GM04504 (cell line): ENCODE measurements around the gene MEGF6.
"Not testable (repeated sequence)": the region's sequence is repeated elsewhere in the genome, so short reads cannot be mapped to it uniquely, and the experiment has no call there.

ENCODE experiments used
- DNase-seq: peaks from one replicate; pipeline ENCODE4 v3.0.0-alpha.2; 2012; ENCODE audit warnings: low read depth

MEGF6 gene

DNA sequence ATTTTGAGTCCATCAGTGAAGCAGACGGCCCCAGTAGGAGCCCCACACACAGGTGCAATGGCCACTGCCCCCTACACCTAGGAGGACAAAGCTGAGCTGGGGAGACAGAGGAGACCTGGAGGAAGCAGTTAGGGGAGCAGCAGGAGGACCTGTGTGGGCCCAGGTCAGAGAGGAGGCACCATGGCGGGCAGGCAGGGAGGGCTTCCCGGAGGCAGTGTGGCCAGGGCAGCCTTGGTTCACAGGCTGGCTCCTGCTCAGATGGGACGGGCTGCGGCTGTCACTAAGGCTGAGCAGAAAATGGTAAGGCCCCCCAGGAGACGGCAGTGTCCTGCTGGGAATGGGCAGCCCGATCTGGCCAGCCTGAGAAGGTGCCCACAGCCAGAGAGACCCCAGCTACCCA is 15.4 kb downstream of the MEGF6 start:
- DNase-seq: no peak

DNA sequence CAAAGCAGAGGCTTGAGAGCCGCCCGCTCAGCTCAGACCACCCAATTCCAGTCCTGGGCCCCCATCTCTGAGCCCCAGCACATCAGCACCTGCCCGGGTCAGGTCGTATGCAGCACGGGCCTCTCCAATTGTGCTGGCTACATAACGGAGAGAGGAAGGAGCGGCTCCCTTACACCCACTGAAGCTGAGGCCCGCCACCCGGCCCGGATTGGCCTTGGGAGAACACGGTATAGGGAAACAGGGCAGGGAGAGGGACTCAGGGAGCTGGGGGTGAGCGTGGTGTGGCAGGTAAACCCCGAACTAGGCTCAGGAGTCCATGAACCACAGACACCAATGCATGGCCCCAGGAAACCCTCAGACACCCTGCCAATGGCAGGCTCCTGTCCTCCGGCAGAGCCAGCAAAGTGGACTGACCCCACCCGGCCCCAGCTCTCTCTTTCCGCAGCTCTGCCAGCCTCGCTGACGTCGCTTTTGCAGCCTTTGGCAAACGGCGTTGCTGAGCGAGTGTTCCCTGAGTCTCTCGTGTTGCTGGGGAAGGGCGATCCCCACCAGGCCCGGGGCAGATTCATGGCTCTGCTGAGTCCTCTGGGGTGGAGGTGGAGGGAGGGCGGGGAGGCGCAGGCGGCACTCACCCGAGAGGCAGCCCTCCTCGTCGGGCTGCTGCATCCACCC is 16.5 kb downstream of the MEGF6 start:
- DNase-seq: no peak

DNA sequence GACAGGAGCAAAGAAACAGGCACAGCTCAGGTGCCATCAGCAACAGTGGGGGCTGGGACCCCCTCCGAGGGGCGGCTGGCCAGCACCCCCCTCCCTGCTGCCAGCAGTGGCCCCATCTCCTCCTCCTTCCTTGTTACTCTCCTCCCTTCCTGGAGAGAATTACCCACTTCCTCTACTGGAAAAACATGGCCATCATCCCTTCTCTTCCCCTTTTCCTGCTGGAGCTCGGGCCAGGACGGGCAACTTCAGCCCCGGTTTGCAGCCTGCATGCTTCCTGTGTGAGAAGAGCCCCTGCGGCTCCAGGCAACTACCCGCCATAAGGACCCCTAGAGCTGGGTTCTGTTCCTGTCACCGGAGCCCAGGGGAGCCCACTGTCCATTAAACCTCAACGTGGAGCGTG is 17.6 kb downstream of the MEGF6 start:
- DNase-seq: no peak

DNA sequence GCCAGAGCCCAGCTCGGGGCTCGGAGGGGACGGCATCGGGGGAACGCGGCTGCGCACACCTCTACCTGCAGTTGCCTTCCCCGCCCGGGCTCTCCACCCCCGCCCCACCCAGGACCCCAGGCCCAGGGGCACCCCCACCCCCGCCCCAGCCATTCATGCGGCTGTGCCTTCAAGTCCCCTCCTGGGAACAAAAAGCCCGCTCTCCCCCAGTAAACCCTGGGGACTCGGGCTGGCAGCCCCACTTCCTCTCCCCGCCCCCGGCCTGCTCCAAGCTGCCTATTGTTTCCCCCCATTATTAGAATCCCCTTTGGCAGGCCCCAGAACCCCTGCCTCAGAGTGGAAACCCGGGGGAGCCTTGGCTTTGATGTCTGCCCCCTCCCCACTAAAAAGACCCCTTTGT is 18.0 kb downstream of the MEGF6 start:
- DNase-seq: no peak

DNA sequence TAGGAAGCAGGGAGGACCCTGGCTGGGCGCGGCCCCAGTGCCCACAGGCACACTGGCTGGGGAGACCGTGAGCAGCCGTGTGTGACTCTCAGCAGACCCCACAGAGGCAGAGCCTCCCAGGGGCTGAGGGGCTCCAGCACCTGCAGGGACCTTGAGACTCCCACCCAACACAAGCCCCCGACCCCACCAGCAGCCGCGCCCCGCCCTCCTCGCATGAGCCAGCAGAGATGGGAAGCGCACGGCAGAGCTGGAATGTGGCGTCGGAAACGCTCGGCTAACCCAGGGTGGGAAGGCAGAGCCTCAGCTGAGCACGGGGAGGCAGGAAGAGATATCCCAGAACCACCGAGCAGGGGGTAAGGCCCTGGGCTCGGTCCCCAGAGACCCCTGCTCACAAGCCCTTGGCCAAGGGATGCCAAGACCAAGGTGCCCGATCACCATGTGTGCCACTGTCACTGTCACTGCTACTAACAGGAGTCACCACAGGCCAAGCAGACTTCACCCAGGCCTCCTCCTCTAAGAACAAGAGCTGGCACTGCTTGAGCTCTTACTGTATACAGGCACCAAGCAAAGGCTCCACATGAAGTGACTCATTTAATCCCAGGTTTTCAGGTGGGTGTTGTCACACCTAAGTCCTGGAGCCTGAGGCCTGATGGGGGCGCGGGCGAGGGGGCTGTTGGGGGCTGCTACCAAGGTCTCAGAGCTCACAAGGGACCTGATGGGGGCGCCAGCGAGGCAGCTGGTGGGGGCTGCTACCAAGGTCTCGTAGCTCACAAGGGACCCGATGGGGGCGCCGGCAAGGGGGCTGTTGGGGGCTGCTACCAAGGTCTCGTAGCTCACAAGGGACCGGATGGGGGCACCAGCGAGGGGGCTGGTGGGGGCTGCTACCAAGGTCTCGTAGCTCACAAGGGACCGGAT is 20.1 kb downstream of the MEGF6 start:
- no peak for DNase-seq

DNA sequence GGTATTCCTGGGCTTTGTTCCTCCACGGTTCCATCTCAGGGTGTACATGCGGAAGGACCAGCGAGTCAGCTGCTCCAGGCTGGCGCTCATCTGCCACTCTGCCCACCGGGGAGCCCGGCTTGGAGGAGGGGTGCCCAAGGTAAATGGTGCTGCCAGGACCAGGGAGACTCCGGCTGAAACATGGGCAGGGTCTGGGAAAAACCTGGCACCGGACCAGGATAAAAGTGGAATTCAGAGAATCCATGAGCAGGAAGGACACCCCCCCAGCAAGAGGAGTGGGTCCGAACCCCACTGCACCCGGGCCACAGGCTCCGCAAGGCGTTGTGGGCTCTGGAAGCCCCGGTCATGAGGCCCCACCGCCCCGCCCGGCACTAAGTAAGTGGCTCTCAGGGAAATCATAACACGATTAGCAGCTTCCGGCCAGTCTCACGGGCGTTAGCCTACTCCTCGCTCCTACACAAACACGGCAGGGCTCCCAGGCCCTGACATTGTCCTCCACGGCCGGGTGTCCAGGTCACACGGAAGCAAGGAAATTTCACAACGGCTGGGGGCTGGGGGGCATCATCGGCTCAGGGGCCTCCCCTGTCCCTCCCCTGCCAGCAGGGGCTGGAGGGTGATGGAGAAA is 21.1 kb downstream of the MEGF6 start:
- DNase-seq: no peak

DNA sequence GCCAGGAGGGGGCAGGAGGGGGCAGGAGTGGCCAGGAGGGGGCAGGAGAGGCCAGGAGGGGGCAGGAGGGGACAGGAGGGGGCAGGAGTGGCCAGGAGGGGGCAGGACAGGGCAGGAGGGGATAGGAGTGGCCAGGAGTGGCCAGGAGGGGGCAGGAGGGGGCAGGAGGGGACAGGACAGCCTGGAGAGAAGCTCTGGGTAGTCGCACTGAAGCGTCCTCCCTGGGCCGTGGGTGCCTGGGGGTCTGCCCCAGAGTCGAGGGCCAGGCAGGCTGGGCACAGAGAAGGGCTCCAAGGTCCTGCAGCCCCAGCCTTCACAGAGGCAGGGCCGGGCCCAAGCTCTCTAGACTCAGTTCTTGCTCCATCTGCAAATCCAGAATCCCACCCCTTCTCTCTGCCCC is 22.9 kb downstream of the MEGF6 start:
- DNase-seq: no peak

DNA sequence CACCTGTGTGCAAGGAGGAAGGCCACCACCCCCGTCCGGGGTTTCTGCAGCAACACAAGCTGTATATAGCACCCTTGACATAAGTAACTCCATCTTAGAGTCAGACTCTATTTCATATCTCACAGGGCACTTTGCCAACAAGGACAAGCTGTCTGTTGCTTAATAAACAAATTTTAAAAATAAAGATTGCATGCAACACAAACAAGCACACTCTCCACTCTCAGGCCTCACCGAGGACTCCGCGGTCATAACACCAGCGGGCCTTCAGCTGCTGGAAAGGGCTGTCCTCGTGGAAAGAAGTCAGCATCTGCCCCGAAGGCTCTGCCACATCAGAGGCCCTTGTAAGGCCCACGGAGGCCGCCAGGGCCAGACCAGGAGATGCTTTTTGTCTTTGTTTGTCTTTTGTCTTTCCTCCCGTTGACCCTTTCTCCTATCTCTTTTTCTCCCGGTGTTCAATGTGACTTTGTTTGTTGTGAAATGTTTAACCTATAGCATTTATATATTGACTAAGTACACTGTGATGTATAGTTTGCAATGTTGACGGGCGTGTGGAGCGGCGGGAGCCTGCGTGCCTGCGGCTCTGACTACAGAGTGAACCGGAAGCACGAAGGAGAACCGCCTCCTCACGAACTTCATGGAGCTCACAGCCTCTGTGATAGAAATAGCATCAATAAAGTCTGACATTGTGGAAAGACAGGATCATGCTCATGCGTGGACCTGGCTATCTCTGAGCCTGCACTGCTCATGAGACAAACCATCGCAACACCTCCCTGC is 24.1 kb downstream of the MEGF6 start:
- DNase-seq: no peak

DNA sequence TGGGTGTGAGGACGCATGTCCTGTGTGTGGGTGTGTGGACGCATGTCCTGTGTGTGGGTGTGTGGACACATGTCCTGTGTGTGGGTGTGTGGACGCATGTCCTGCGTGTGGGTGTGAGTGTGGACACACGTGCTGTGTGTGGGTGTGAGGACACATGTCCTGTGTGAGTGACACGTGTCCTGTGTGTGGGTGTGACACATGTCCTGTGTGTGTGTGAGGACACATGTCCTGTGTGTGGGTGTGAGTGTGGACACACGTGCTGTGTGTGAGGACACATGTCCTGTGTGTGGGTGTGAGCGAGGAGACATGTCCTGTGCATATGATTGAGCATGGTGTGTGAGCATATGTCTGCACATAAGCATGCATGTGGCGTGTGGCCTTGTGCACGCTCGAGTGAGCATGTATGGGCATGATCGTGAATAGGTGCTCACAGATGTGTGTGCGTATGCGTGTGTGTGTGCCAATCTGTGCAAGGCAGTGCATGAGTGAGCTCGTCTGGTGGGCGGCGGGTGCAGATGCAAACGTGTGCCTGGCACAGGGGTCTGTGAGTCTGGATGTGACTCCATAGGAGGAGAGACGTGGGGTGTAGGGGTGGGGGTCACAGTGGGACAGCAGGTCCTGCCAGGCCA is 25.3 kb downstream of the MEGF6 start:
- DNase-seq: no peak

DNA sequence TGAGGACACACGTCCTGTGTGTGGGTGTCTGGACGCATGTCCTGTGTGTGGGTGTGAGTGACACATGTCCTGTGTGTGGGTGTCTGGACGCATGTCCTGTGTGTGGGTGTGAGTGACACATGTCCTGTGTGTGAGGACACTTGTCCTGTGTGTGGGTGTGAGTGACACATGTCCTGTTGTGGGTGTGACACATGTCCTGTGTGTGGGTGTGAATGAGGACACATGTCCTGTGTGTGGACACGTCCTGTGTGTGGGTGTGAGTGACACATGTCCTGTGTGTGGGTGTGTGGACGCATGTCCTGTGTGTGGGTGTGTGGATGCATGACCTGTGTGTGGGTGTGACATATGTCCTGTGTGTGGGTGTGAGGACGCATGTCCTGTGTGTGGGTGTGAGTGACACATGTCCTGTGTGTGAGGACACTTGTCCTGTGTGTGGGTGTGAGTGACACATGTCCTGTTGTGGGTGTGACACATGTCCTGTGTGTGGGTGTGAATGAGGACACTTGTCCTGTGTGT is 25.9 kb downstream of the MEGF6 start:
- DNase-seq: not testable (repeated sequence)

DNA sequence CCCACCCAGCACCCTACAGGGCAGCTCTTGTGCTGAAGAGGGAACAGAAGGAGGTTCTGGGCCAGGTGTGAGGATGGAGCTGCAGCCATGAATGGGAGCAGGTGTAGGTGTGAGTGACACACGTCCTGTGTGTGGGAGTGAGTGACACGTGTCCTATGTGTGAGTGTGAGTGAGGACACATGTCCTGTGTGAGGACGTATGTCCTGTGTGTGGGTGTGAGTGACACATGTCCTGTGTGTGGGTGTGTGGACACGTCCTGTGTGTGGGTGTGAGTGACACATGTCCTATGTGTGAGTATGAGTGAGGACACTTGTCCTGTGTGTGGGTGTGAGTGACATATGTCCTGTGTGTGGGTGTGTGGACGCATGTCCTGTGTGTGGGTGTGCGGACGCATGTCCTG is 26.4 kb downstream of the MEGF6 start:
- DNase-seq: no peak

DNA sequence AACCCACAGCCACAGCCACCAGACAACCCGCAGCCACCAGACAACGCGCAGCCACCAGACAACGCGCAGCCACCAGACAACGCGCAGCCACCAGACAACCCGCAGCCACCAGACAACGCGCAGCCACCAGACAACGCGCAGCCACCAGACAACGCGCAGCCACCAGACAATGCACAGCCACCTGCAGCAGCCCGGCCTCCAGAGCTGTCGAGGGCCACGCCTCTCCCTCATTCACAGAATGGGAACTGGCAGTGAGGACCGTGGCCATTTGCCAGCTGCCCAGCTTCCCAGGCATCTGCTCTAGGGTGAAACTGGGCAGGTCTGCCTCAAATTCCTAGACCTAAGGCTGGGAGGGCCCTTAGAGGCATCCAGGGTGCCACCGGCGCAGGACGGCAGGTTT is 27.6 kb downstream of the MEGF6 start:
- not testable (repeated sequence) for DNase-seq

DNA sequence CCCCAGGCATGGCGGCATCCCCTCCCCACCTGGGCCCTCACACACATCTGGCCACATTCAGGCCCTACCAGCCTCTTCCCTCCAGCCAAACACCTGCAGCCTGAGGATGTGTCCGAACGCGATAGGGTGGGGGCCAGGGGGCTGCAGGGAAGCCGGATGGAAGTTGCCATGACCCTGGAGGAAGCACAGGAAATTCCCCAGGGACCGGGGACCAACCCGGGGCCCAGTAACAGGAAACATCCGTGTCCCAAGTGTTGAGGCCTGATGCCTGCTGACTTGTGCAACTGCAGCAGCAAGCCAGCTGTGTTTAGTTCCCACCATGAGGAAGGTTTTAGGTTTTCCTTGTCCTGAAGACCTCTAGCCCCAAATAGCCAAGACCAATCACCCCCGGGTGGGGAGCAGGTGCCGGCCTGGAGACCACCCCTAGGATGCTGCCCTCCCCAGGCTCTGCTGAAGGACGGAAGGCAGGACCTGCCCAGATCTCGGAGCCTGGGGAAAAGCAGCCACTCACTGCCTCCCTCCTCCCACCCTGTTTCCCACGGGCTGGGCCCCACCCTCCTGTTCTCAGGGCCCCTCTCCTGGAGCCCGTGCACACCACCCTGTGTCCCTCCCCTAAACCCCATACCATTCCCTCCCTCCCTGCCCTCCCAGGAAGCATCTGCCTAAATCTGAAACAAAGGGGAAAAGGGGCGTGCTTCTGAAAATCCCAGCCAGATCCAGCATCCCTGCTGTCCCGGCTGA is 29.8 kb downstream of the MEGF6 start:
- no peak for DNase-seq

DNA sequence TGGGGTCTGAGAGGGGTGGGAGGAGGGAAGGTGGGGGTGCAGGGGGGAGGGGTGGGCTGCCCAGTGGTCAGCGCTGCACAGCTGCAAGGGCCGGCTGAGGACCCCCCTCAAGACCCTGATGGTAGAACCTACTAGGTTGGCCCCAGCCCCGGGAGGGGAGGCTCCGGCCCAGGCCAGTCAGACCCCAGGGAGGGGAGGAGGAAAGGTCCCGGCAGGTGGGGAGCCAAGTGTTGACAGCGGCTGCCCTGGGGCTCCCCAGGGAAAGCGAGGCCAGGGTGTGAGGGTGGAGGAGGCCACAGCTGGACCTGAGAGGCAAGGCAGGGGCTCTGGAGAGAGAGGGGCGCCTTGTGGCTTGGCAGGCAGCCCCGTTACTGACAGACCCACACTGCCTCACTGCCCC is 31.1 kb downstream of the MEGF6 start:
- no peak for DNase-seq

DNA sequence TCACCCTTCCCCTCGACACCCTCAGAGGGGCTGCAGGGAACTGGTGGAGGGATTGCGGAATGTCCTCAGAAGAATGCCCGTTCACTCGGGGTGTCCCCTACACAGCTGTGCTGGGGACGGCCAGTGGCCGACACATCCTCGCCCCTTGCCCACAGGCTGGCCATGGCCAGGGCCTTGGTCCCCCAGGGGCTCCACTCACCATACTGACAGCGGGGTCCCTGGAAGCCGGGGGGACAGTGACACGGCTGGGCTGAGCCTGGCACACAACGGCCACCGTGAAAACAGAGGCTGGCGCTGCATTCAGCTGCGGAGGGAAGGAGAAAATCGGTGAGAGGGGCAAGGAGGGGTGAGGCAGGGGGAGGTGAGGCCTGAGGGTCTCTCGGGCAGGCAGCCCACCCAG is 31.7 kb downstream of the MEGF6 start:
- no peak for DNase-seq

DNA sequence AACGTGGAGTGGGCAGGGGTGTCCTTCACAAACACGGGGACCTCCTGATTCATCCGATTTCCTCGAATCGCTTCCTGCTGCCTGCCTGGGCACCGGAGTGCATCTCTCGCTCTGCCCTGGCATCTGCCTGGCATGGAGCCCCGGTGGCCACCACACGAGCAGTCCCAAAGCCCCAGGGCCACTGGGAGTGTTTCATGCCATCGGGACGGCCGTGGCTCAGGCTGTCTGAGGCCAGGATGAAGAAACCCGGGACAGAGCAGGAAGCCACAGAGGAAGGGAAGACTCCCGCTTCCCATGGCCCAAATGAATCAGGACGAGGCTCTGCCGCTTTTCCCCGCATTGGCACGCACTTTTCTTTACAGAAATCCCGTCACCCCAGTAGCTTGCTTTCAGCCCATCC is 32.4 kb downstream of the MEGF6 start:
- no peak for DNase-seq

DNA sequence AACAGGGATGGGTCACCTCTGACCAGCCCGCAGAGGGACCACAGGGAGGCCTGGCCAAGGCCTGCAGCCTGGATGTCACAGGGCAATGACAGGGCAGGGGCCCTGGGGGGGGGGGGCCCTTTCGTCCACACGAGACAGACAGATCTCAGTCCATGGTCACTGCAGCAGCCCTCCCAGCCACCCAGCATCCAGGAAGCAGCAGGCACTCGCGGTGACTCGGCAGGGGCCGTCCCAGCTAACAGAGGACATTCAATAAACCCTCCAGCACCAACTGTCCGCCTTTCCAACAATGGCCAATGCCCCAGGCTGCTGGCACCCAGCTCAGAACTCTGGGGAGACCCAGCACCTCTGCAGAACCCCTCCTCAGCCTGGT is 32.9 kb downstream of the MEGF6 start:
- no peak for DNase-seq

DNA sequence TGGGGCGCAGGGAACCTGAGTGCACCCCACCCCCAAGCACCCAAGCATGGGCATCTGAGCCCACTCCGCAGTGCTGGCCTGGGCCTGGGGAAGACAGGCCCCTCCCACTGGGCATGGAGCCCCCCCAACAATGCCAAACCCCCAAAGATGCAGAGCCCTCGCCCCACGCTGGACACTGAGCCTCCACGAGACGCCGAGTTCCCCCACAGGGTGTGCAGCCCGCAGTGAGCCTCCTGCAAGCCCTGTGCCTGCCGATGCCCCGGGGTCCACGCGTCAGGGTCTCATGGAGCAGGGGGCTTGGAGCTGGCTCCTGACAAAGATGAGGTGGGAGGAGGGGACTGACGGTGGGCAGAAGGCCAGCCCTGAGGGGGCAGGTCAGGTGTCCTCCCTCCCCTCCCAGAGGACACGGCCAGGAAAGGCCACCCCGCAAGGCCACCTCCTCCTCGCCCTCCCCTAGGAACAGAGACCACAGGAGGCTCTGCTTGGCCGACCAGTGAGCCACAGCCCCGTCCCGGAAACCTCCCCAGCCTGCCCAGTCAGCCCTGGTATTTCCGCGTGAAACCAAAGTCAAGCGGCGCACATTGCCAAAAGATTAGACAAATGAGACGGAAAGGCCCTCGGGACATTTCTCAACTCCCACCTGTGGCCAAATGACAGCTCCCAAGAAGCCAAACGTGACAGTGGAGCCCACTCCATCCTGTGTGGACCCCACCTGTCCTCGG is 33.4 kb downstream of the MEGF6 start:
- no peak for DNase-seq

DNA sequence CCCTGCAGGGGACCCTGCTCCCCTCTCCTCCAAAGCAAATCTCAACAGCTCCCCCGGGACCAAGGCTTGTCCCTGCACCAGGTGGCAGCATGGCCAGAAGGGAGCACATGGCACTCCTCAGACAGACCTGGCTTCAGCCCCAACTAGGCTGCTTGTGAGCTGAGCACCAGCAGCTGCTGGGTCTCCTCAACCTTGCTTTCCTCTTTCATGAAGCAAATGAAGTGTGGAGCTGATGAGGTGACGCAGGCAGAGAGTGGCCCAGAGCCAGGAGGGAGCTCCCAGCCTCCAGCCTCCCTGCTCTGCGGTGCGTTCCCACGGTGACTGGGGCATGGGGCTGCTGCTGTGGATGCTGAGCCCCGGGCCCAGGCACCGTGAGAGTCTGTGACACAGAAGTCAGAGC is 34.0 kb downstream of the MEGF6 start:
- DNase-seq: no peak

DNA sequence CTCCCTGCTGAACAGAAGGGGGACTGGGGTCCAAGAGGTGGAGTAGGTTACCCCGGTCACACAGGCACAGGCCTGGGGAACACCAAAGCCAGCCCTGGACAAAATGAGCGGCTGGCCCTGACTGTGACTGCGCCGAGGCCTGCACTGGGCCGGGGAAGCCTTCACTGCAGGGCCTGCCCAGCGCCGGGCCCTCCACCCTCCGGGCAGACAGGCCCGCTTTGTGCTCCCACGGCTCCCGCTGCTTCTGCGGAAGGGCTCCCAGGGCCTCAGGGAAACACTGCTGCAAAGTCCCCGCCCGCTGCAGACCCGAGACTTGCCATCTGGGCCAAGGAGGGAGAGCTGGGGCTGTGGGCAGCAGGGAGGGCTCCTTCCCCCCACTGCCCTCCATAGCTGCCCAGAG is 35.3 kb downstream of the MEGF6 start:
- no peak for DNase-seq
